ENCODE data around the gene TDRD12.
A peak's percentile ranks its signal among the peaks of the same experiment; 100 is the strongest.

The TDRD12 gene
- long read RNA-seq, donor 1 = 0 reads
- long read RNA-seq, donor 2 = 0 reads
- long read RNA-seq, donor 3 = 0 reads
- long read RNA-seq, donor 4 = 0 reads
- long read RNA-seq, donor 5 = 0 reads
- long read RNA-seq, donor 6 = 0 reads
- long read RNA-seq, donor 7 = 0 reads
- long read RNA-seq, donor 8 = 0 reads

GRCh38 chr19:32719611-32720059, at the start of gene TDRD12:
TSS of gene TDRD12 (plus strand) at chr19:32719767. CDS start at chr19:32720073, 306 bp downstream.
- DNase-seq = no peak

- no peak for DNase-seq
Measured at GRCh38 chr19:32671883-32672593, 47.5 kb upstream of the TDRD12 start.

DNA sequence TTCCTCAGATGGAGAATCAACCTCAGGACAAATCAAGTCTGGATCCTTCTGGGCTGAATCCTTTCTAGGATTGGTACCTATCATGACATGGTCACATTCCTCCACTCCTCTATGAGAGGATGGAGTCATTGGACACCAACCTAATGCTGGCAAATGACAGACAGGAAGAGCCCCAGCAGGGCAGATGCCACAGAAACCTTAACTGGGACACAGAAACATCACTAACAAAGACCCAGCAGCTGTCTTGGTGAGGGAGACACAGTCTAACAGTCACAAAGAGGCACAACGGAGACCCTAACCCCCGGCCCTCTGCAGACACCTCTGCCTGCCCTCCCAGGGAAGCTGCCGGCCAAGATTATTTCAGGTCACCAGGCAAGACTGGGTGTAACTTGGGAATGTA, 46.7 kb upstream of the TDRD12 start:
- no peak for DNase-seq

DNA sequence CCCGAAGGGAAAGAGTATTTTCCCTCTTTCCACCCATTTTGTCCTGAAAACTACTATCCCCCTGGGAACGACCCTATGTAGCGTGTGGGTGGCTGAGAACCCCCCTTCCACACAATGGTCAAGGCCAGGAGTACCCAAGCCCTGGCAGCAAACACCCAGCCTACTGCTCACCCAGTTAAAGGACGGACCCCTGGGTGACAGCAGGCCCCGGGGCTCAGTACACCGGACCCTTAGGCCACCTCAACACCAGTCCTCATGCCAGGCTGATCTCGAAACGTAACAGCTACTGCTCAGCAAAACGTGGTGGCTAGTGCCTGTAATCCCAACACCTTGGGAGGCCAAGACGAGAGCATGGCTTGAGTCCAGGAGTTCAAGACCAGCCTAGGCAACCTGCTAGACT, 46.0 kb upstream of the TDRD12 start:
- DNase-seq = no peak

DNA sequence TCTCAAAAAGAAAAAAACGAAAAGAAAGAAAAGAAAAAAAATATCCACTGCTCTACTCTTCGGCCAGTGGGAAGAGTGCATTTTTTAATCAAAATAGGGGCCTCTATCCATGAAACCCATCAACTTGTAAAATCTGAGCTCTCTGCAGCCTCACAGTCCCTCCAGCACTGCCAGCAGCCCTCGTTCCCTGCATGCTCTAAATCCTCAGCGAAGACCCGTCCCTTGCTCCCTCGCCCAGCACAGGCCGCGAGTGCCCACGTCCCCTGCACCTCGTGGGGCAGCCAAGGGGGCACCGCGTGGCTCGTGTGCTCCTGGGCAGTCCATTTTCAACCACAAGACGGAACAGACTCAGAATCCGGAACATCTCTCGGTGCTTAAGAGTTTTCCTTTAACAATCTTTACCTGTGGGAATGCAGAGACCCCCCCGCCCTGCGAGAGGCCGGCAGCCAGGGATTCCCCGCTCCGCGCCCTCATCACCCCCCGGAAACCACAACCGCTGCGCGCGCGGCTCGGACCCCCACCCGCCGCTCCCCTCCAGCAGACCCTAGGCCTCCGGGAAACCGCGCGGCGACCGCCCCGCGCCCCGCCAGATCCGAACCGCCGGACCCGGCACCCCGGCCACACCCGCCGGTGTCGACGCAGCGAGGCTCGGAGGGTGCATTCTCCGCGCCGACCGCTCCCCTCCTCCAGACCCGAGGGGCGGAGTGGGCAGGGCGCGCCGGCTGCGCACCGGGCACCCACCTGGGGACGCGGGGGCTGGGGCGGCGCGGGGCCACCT, 45.2 kb upstream of the TDRD12 start:
- peak; percentile 27 for DNase-seq

- peak; percentile 98 for DNase-seq
Measured at GRCh38 chr19:32674931-32675719, 44.4 kb upstream of the TDRD12 start, which contains the start of gene ANKRD27. TSS of gene ANKRD27 (minus strand) at chr19:32675180. CDS start at chr19:32659015, 16,165 bp downstream.

DNA sequence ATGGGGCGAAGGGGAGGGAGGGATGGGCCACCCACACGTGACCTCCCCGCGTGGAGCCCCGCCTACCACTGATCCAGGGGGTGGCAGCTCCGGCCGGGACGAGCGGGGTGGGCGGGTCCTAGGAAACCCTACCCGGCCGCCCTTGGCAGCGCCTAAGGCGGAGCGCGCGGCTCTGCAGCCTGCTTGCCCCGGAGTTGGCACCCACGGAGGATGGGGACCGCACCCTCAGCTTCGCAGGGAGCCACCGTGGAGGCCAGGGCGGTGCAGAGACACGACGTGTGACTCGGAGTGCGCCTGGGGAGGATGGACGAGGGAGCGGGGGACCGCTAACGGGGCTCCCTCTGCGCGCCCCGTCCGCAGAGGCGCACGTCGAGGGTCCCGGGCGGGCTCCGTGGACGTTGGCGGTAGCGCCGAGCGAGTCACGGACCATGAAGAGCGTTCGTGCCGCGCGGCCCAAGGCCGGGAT, 43.8 kb upstream of the TDRD12 start, which contains the start of gene RGS9BP:
Gene RGS9BP (plus strand): TSS at position 129 of the 466 bp plus-strand sequence. CDS start 416 bp downstream, outside the sequence.
- DNase-seq = no peak

DNA sequence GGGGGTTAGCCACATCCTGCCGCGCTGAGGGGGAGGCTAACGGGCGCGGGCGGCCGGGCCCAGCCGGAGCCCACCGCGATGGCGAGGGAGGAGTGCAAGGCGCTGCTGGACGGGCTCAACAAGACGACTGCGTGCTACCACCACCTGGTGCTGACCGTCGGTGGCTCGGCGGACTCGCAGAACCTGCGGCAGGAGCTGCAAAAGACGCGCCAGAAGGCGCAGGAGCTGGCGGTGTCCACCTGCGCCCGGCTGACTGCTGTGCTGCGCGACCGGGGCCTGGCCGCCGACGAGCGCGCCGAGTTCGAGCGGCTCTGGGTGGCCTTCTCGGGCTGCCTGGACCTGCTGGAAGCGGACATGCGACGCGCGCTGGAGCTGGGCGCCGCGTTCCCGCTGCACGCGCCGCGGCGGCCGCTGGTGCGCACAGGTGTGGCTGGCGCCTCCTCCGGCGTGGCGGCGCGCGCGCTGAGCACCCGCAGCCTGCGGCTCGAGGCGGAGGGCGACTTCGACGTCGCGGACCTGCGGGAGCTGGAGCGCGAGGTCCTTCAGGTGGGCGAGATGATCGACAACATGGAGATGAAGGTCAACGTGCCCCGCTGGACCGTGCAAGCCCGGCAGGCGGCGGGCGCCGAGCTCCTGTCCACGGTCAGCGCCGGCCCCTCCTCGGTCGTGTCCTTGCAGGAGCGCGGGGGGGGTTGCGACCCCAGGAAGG, 43.2 kb upstream of the TDRD12 start:
- DNase-seq = peak; percentile 69

DNA sequence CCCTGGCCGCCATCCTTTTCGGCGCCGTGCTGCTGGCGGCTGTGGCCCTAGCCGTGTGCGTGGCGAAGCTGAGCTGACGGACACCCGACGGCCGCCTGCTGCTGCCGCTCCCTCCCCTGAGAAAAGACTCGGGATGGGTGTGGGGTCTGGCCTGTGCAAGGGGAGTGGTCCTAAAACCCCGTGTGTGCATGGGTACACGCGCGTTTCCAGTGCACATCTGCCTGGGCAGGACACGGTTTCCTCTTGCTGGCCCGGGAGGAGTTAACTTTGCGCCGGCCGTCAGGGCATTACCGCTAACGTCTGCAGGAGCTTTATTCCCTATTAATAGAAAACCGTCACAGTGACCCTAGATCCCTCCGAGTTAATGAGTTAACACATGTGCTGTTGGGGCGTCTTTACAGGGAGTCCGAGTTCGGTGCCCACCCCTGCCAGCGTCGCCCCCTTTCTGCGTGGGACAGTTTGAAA, 42.6 kb upstream of the TDRD12 start:
- peak; percentile 33 for DNase-seq

DNA sequence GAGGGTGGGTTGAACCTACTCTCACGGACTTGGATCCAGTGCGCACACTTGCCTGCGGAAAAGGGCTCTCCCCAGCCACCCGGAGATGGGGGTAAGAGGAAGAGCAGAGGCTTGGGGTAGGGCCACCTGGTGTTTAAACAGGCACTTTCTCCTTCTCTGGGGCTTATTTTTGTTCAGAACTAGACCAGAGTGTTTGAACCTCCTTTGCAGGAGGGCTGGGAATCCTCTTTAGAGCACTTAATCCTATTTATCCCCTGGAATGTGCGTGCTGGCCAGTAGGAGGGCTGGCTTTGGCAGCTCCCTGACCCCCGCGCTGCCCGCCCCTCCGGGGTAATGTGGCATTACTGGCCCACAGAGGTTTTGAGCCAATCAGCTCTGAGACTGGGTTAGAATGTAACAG, 41.9 kb upstream of the TDRD12 start:
- peak; percentile 52 for DNase-seq

DNA sequence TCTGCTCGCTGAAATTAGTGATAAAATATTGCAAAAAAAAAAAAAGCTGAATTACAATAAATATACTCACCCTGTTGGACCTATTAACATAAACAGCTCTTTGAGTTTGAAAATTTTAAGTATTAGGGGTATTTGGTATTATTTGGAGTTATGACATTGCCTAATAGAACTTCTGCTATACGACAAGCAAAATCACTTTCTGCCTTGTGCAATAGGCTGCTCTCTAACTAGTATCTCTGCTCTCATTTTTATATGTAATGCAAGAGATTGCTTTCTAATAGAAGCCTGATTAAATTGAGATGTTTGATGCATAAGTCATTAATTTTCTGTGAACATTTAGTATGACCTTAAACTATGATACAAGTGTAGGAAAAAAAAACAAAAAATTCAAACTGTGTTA, 38.6 kb upstream of the TDRD12 start:
- DNase-seq = no peak

- no peak for DNase-seq
Measured at GRCh38 chr19:32682317-32682716, 37.2 kb upstream of the TDRD12 start.

- no peak for DNase-seq
Measured at GRCh38 chr19:32686847-32687475, 32.6 kb upstream of the TDRD12 start.

GRCh38 chr19:32687681-32688080, 31.9 kb upstream of the TDRD12 start:
- DNase-seq = no peak

DNA sequence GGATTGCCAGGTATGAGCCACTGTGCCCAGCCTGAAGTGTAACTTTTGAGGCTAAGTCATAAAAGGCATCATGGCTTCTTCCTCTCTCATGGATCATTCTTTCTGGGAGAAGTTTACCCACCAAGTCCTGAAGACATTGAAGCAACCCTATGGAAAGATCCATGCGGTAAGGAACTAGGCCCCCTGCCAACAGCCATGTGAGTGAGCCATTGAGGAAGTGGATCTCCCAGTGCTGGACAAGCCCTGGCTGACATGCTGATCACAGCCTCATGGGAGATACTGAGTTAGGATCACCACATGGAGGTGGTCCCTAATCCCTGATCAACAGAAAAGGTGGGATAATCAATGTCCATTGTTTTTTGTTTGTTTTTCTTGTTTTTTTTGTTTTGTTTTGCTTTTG, 31.3 kb upstream of the TDRD12 start:
- DNase-seq = no peak

GRCh38 chr19:32691291-32691951, 28.1 kb upstream of the TDRD12 start, which contains the start of gene NUDT19:
TSS of gene NUDT19 (plus strand) at chr19:32691821. CDS start at chr19:32691961, 140 bp downstream.
- DNase-seq = no peak

DNA sequence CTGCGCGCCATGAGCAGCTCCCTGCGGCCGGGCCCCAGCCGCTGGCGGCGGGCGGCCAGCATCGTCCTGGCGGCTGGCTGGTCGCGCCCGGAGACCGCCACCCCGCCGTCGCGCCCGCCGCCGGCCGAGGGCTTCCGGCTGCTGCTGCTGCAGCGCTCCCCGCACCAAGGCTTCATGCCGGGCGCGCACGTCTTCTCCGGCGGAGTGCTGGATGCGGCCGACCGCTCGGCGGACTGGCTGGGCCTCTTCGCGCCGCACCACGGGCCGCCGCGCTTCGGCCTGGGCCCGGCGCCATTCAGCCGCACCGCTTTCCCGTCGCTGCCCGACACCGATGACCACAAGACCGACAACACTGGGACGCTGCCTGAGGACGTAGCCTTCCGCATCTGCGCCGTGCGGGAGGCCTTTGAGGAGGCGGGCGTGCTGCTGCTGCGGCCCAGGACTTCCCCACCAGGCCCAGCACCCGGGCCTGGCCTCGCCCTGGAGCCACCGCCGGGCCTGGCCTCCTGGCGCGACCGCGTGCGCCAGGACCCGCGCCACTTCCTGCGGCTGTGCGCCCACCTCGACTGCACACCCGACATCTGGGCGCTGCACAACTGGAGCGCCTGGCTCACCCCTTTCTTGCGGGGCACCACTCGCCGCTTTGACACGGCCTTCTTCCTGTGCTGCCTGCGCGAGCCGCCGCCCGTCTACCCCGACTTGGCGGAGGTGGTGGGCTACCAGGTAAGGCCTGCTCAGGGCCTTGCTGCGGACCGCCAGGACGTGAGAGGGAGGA, 27.4 kb upstream of the TDRD12 start:
- peak; percentile 93 for DNase-seq

GRCh38 chr19:32692727-32693061, 26.9 kb upstream of the TDRD12 start:
- DNase-seq = no peak
